Thyroid gland (tissue), 4 donors: ENCODE results near the gene SSPN.

ENCODE experiments used
- CTCF ChIP-seq, 6 experiments: fragments of 200-600 bp in 3 of 6; fragments of 450-650 bp in 3 of 6; sonication (generic) in 3 of 6; IDR thresholded peaks; one replicate each; pipeline ENCODE4 v1.5.1; 2016 to 2019; ENCODE audit warnings: antibody characterized with exemption in 6 of 6, mild to moderate bottlenecking in 2 of 6, inconsistent platforms in 1 of 6, moderate library complexity in 1 of 6
- POLR2A ChIP-seq, 2 donors: fragments of 450-650 bp; IDR thresholded peaks; one replicate each; pipeline ENCODE4 v1.6.1; 2017; ENCODE audit warnings: antibody characterized with exemption in 2 of 2, mild to moderate bottlenecking in 2 of 2, moderate library complexity in 1 of 2

GRCh38 chr12:26226122-26226521 is 30.7 kb downstream of the SSPN start:
- TF ChIP-seq CTCF (IDR thresholded peaks at IDR 0.05): no peak
- TF ChIP-seq POLR2A (IDR thresholded peaks at IDR 0.05): no peak
